Gastroesophageal sphincter (tissue), 3 donors: ENCODE data around the gene LUC7L3.

Experiments
- EP300 ChIP-seq: sonication (generic); formaldehyde crosslinking; IDR thresholded peaks from one replicate; pipeline ENCODE4 v1.6.1; 2017; ENCODE audit warnings: antibody characterized with exemption, mild to moderate bottlenecking
- POLR2A ChIP-seq, 2 donors: fragments of 450-650 bp; IDR thresholded peaks; one replicate each; pipeline ENCODE4 v1.6.1; 2017; ENCODE audit warnings: antibody characterized with exemption in 2 of 2, mild to moderate bottlenecking in 2 of 2, moderate library complexity in 1 of 2
- POLR2AphosphoS5 ChIP-seq: sonication (generic); formaldehyde crosslinking; IDR thresholded peaks from one replicate; pipeline ENCODE4 v1.6.1; 2017; ENCODE audit warnings: antibody characterized with exemption
- TF ChIP-seq, protein P1 (sequence below), 4 experiments: fragments of 200-600 bp in 2 of 4; fragments of 450-650 bp in 2 of 4; sonication (generic) in 1 of 4; IDR thresholded peaks; one replicate each; pipeline ENCODE4 v1.5.1; 2017 to 2019; ENCODE audit warnings: antibody characterized with exemption in 4 of 4, mild to moderate bottlenecking in 2 of 4, moderate library complexity in 2 of 4

- TF ChIP-seq EP300, result no peak
- TF ChIP-seq, protein P1, sequence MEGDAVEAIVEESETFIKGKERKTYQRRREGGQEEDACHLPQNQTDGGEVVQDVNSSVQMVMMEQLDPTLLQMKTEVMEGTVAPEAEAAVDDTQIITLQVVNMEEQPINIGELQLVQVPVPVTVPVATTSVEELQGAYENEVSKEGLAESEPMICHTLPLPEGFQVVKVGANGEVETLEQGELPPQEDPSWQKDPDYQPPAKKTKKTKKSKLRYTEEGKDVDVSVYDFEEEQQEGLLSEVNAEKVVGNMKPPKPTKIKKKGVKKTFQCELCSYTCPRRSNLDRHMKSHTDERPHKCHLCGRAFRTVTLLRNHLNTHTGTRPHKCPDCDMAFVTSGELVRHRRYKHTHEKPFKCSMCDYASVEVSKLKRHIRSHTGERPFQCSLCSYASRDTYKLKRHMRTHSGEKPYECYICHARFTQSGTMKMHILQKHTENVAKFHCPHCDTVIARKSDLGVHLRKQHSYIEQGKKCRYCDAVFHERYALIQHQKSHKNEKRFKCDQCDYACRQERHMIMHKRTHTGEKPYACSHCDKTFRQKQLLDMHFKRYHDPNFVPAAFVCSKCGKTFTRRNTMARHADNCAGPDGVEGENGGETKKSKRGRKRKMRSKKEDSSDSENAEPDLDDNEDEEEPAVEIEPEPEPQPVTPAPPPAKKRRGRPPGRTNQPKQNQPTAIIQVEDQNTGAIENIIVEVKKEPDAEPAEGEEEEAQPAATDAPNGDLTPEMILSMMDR (IDR thresholded peaks at IDR 0.05), result no peak
- TF ChIP-seq POLR2A (IDR thresholded peaks at IDR 0.05), result no peak
- TF ChIP-seq POLR2AphosphoS5, result no peak
Observed at GRCh38 chr17:50783905-50784304, 64.5 kb downstream of the LUC7L3 start.
